Measurements from ENCODE around the gene MRPL42. TPM values are rescaled to one million over a fixed set of nuclear protein-coding genes. Genes with fewer than 3 reads are reported as not detected.

The MRPL42 gene
- polyA plus RNA-seq, 1 donor (not counting 4 experiments of a cell fraction or from before 2014, with no cell fraction given): 110 TPM

- Histone ChIP-seq H2AFZ (ENCODE audit: control insufficient read depth, low read length) (no peak overlapping the region), H3K9ac (ENCODE audit: control insufficient read depth, extremely low read depth, insufficient read depth, low read length) (no peak overlapping the region)
- no peak for FAIRE-seq
Measured at GRCh38 chr12:93536766-93537488, 69.6 kb downstream of the MRPL42 start.

GRCh38 chr12:93537769-93538168, 70.5 kb downstream of the MRPL42 start:
- no peak overlapping the region for H2AFZ ChIP-seq (ENCODE audit: control insufficient read depth, low read length)
- DNase-seq (ENCODE audit: low read depth, low spot score): no peak
- H4K20me1 ChIP-seq (ENCODE audit: control insufficient read depth, extremely low read depth, insufficient read depth, low read length): no peaks in the 10 kb centered on the region
- FAIRE-seq: no peak
- H3K9me1 ChIP-seq (ENCODE audit: control insufficient read depth, extremely low read depth, insufficient read depth, low read length): no peaks in the 10 kb centered on the region
- TF ChIP-seq CTCF (optimal IDR thresholded peaks at IDR 0.05 in 1 of 3, IDR thresholded peaks at IDR 0.05 in 1 of 3, conservative IDR thresholded peaks at IDR 0.05 in 1 of 3; ENCODE audit: extremely low read depth in 1 of 3, insufficient read depth in 2 of 3, low read length in 3 of 3) (peak in 1 of 3 experiments; percentile 23), EZH2 (IDR thresholded peaks at IDR 0.05; ENCODE audit: low read length) (no peak)
- no peak overlapping the region for H3K27ac ChIP-seq (ENCODE audit: control insufficient read depth, insufficient read depth, low read length)
- no peak overlapping the region for H3K9ac ChIP-seq (ENCODE audit: control insufficient read depth, extremely low read depth, insufficient read depth, low read length)
- H3K79me2 ChIP-seq (ENCODE audit: control insufficient read depth, insufficient read depth, low read length): no peaks in the 10 kb centered on the region
- no peaks in the 10 kb centered on the region for H3K27me3 ChIP-seq (ENCODE audit: control insufficient read depth, extremely low read depth, insufficient read depth, low read length)
- dilution Hi-C loops (cut with MboI; ENCODE audit: extremely low pct_ligation_motif_present, low sequenced_read_pairs): no loop called here
- no peak overlapping the region for H3K4me3 ChIP-seq (ENCODE audit: control insufficient read depth in 2 of 3, extremely low read depth in 1 of 3, insufficient read depth in 2 of 3, low read depth in 1 of 3, low read length in 3 of 3)
- H3K9me3 ChIP-seq (ENCODE audit: control insufficient read depth, low read depth, low read length): no peaks in the 10 kb centered on the region
- H3K36me3 ChIP-seq (ENCODE audit: control insufficient read depth in 2 of 2, extremely low read depth in 1 of 2, insufficient read depth in 2 of 2, low read length in 2 of 2): no peaks in the 10 kb centered on the region
- no peak overlapping the region for H3K4me2 ChIP-seq (ENCODE audit: control insufficient read depth, extremely low read depth, insufficient read depth, low read depth, low read length)
- H3K4me1 ChIP-seq (ENCODE audit: control insufficient read depth, extremely low read depth, insufficient read depth, low read length): no peaks in the 10 kb centered on the region

More at GRCh38 chr12:93536766-93537488, 69.6 kb downstream of the MRPL42 start:
- no peak for DNase-seq (ENCODE audit: low read depth, low spot score)
- no peaks in the 10 kb centered on the region for H3K27me3 ChIP-seq (ENCODE audit: control insufficient read depth, extremely low read depth, insufficient read depth, low read length)
- no peaks in the 10 kb centered on the region for H3K79me2 ChIP-seq (ENCODE audit: control insufficient read depth, insufficient read depth, low read length)
- no peak overlapping the region for H3K4me3 ChIP-seq (ENCODE audit: control insufficient read depth in 2 of 3, extremely low read depth in 1 of 3, insufficient read depth in 2 of 3, low read depth in 1 of 3, low read length in 3 of 3)
- no peaks in the 10 kb centered on the region for H3K36me3 ChIP-seq (ENCODE audit: control insufficient read depth in 2 of 2, extremely low read depth in 1 of 2, insufficient read depth in 2 of 2, low read length in 2 of 2)
- H4K20me1 ChIP-seq (ENCODE audit: control insufficient read depth, extremely low read depth, insufficient read depth, low read length): no peaks in the 10 kb centered on the region
- no peak overlapping the region for H3K4me2 ChIP-seq (ENCODE audit: control insufficient read depth, extremely low read depth, insufficient read depth, low read depth, low read length)
- no peaks in the 10 kb centered on the region for H3K9me1 ChIP-seq (ENCODE audit: control insufficient read depth, extremely low read depth, insufficient read depth, low read length)
- H3K4me1 ChIP-seq (ENCODE audit: control insufficient read depth, extremely low read depth, insufficient read depth, low read length): no peaks in the 10 kb centered on the region
- H3K9me3 ChIP-seq (ENCODE audit: control insufficient read depth, low read depth, low read length): no peaks in the 10 kb centered on the region
- no peak overlapping the region for H3K27ac ChIP-seq (ENCODE audit: control insufficient read depth, insufficient read depth, low read length)
- TF ChIP-seq EZH2 (IDR thresholded peaks at IDR 0.05; ENCODE audit: low read length) (no peak), CTCF (optimal IDR thresholded peaks at IDR 0.05 in 1 of 3, IDR thresholded peaks at IDR 0.05 in 1 of 3, conservative IDR thresholded peaks at IDR 0.05 in 1 of 3; ENCODE audit: extremely low read depth in 1 of 3, insufficient read depth in 2 of 3, low read length in 3 of 3) (no peak)
- dilution Hi-C loops (cut with MboI; ENCODE audit: extremely low pct_ligation_motif_present, low sequenced_read_pairs): no loop called here

All from keratinocyte (primary cell).